ENCODE results near the gene BBLN.
A peak's percentile ranks its signal among the peaks of the same experiment; 100 is the strongest.

BBLN gene

GRCh38 chr9:128192601-128193371 lies 32.7 kb downstream of the BBLN start:
- peak; percentile 87 for DNase-seq

GRCh38 chr9:128193469-128194096 lies 33.5 kb downstream of the BBLN start:
- DNase-seq = no peak

GRCh38 chr9:128201441-128202369 lies 41.6 kb downstream of the BBLN start:
- DNase-seq = no peak

- no peak for DNase-seq
Observed at GRCh38 chr9:128202648-128203023, 42.6 kb downstream of the BBLN start.

GRCh38 chr9:128203024-128203706 lies 43.1 kb downstream of the BBLN start, which contains the start of gene DNM1:
DNM1 (plus strand) TSS chr9:128203379; CDS start chr9:128203471, 92 bp downstream.
- peak; percentile 84 for DNase-seq

GRCh38 chr9:128203707-128204551 lies 43.9 kb downstream of the BBLN start:
- peak; percentile 28 for DNase-seq

GRCh38 chr9:128204858-128205257 lies 44.8 kb downstream of the BBLN start:
- no peak for DNase-seq

- DNase-seq = no peak
Observed at GRCh38 chr9:128205296-128205944, 45.4 kb downstream of the BBLN start.

- no peak for DNase-seq
Observed at GRCh38 chr9:128206484-128206883, 46.4 kb downstream of the BBLN start.

GRCh38 chr9:128206916-128207910 lies 47.1 kb downstream of the BBLN start:
- DNase-seq = peak; percentile 12

GRCh38 chr9:128208386-128208785 lies 48.3 kb downstream of the BBLN start:
- DNase-seq = no peak

- no peak for DNase-seq
Observed at GRCh38 chr9:128208946-128209669, 49.0 kb downstream of the BBLN start.

GRCh38 chr9:128211186-128211980 lies 51.3 kb downstream of the BBLN start:
- DNase-seq = no peak

GRCh38 chr9:128211981-128212281 lies 51.9 kb downstream of the BBLN start:
- DNase-seq = no peak
